SK-N-SH (cell line): ENCODE results near the gene LDAH. TPM values are rescaled to one million over a fixed set of nuclear protein-coding genes. Genes with fewer than 3 reads are reported as not detected.

ENCODE experiments used
- CTCF ChIA-PET: fragments of 300-600, 350-600 bp; formaldehyde crosslinking; extraction: SDS; loops from one replicate; lab custom pipeline; 2021; lab: Yijun Ruan, JAX
- POLR2A ChIA-PET: fragments of 350-600 bp; sonication (Branson Sonifier 250); formaldehyde crosslinking; extraction: SDS; loops from one replicate; lab custom pipeline; 2020; ENCODE audit warnings: antibody characterized with exemption, inconsistent platforms; lab: Yijun Ruan, JAX
- DNase-seq: peaks from one replicate; pipeline ENCODE4 v3.0.0; 2012
- H2AFZ ChIP-seq: fragments of 200-600 bp; sonication (generic); 2 replicates; pipeline ENCODE4 v1.8.1; 2016; ENCODE audit warnings: antibody characterized with exemption, mild to moderate bottlenecking, low read depth
- H3F3A ChIP-seq: fragments of 200-600 bp; sonication (generic); replicated peaks from 2 replicates; pipeline ENCODE3; 2016; ENCODE audit warnings: antibody characterized with exemption, mild to moderate bottlenecking; ENCODE audit not compliant: insufficient read depth
- H3K27ac ChIP-seq, 2 experiments: fragments of 200-500 bp in 1 of 2; fragments of 200-600 bp in 1 of 2; sonication (Bioruptor generic) in 1 of 2; sonication (generic), shearing (Covaris generic) in 1 of 2; 2 replicates each; pipeline versions ENCODE4 v1.5.1 to v1.6.1; 2014 to 2016; ENCODE audit warnings: low read depth in 2 of 2, inconsistent platforms in 1 of 2, low read length in 1 of 2, mild to moderate bottlenecking in 1 of 2, mixed read lengths in 1 of 2
- H3K27me3 ChIP-seq: fragments of 200-600 bp; sonication (generic), shearing (Covaris generic); 2 replicates; pipeline ENCODE4 v1.6.1; 2016; ENCODE audit warnings: mixed run types; ENCODE audit not compliant: insufficient read depth
- H3K36me3 ChIP-seq, 2 experiments: fragments of 200-500 bp in 1 of 2; fragments of 200-600 bp in 1 of 2; sonication (Bioruptor generic) in 1 of 2; sonication (generic) in 1 of 2; replicated peaks in 1 of 2; 2 replicates each; pipeline versions ENCODE3 to v1.5.1; 2014 to 2016; ENCODE audit warnings: low read length in 1 of 2, mild to moderate bottlenecking in 1 of 2; ENCODE audit not compliant: insufficient read depth in 2 of 2, control insufficient read depth in 1 of 2
- H3K4me1 ChIP-seq, 2 experiments: fragments of 200-500 bp in 1 of 2; fragments of 200-600 bp in 1 of 2; sonication (Bioruptor generic) in 1 of 2; sonication (generic), shearing (Covaris generic) in 1 of 2; 2 replicates each; pipeline versions ENCODE4 v1.5.1 to v1.6.1; 2014 to 2016; ENCODE audit warnings: low read depth in 1 of 2, low read length in 1 of 2, mixed run types in 1 of 2; ENCODE audit not compliant: insufficient read depth in 2 of 2, control insufficient read depth in 1 of 2
- H3K4me2 ChIP-seq: fragments of 200-600 bp; sonication (generic), shearing (Covaris generic); 2 replicates; pipeline ENCODE4 v1.6.1; 2017; ENCODE audit warnings: mixed run types
- H3K4me3 ChIP-seq, 2 experiments: fragments of 200-500 bp in 1 of 2; fragments of 200-600 bp in 1 of 2; sonication (Bioruptor generic) in 1 of 2; sonication (generic), shearing (Covaris generic) in 1 of 2; 2 replicates each; pipeline versions ENCODE4 v1.5.1 to v1.8.1; 2014 to 2016; ENCODE audit warnings: low read depth in 2 of 2, inconsistent platforms in 1 of 2, low read length in 1 of 2, mild to moderate bottlenecking in 1 of 2, mixed read lengths in 1 of 2, moderate library complexity in 1 of 2
- H3K79me2 ChIP-seq: fragments of 200-600 bp; sonication (generic); 2 replicates; pipeline ENCODE4 v1.8.1; 2017; ENCODE audit warnings: mild to moderate bottlenecking; ENCODE audit not compliant: insufficient read depth
- H3K9ac ChIP-seq: fragments of 200-600 bp; sonication (generic); 2 replicates; pipeline ENCODE4 v1.6.1; 2017; ENCODE audit warnings: mixed run types
- H3K9me2 ChIP-seq: fragments of 200-600 bp; sonication (generic); 2 replicates; pipeline ENCODE4 v1.6.1; 2017; ENCODE audit warnings: mixed run types
- H3K9me3 ChIP-seq: fragments of 200-600 bp; sonication (generic); 2 replicates; pipeline ENCODE4 v1.6.1; 2017; ENCODE audit warnings: mixed run types, mild to moderate bottlenecking, moderate library complexity
- H4K20me1 ChIP-seq: fragments of 200-600 bp; sonication (generic); 2 replicates; pipeline ENCODE4 v1.6.1; 2017; ENCODE audit warnings: mild to moderate bottlenecking, mixed run types; ENCODE audit not compliant: insufficient read depth
- CHD2 ChIP-seq: fragments of 150-350 bp; IDR thresholded peaks from 2 replicates; pipeline ENCODE4 v1.6.1; 2018; ENCODE audit warnings: low read length; ENCODE audit not compliant: partially characterized antibody
- CTCF ChIP-seq: fragments of 200-600 bp; sonication (generic); IDR thresholded peaks from 2 replicates; pipeline ENCODE4 v1.6.1; 2017; ENCODE audit warnings: antibody characterized with exemption, mild to moderate bottlenecking, moderate library complexity
- ELF1 ChIP-seq: IDR thresholded peaks from 2 replicates; pipeline ENCODE4 v1.4.0; 2012
- EP300 ChIP-seq, 2 experiments: IDR thresholded peaks; 2 replicates each; pipeline versions ENCODE4 v1.4.0 to v1.6.1; 2012; ENCODE audit warnings: borderline replicate concordance in 1 of 2, low read depth in 1 of 2, low read length in 1 of 2
- FOSL2 ChIP-seq: IDR thresholded peaks from 2 replicates; pipeline ENCODE4 v1.4.0; 2012; ENCODE audit warnings: low read depth, mild to moderate bottlenecking, moderate library complexity, borderline replicate concordance
- FOXJ3 ChIP-seq: sonication (generic); formaldehyde crosslinking; IDR thresholded peaks from 2 replicates; pipeline ENCODE4 v1.5.1; 2020; ENCODE audit warnings: mild to moderate bottlenecking, missing genetic modification reagents
- FOXM1 ChIP-seq: IDR thresholded peaks from 2 replicates; pipeline ENCODE4 v1.4.0; 2012; ENCODE audit warnings: low read depth, mild to moderate bottlenecking
- GABPA ChIP-seq: IDR thresholded peaks from 2 replicates; pipeline ENCODE4 v1.4.0; 2012; ENCODE audit warnings: low read depth, mild to moderate bottlenecking
- GATA2 ChIP-seq: sonication (generic); formaldehyde crosslinking; IDR thresholded peaks from 2 replicates; pipeline ENCODE4 v1.5.0; 2020; ENCODE audit warnings: mild to moderate bottlenecking, missing genetic modification reagents
- JUND ChIP-seq: IDR thresholded peaks from 2 replicates; pipeline ENCODE4 v1.4.0; 2012
- MEF2A ChIP-seq: IDR thresholded peaks from 2 replicates; pipeline ENCODE4 v1.4.0; 2012; ENCODE audit warnings: low read depth, borderline replicate concordance
- NFIC ChIP-seq: IDR thresholded peaks from 2 replicates; pipeline ENCODE4 v1.4.0; 2012; ENCODE audit warnings: borderline replicate concordance
- NRF1 ChIP-seq: IDR thresholded peaks from 2 replicates; pipeline ENCODE4 v1.6.1; 2012; ENCODE audit warnings: low read depth, mild to moderate bottlenecking, low read length
- PBX3 ChIP-seq: IDR thresholded peaks from 2 replicates; pipeline ENCODE4; 2012
- POLR2AphosphoS5 ChIP-seq: IDR thresholded peaks from 2 replicates; pipeline ENCODE4 v1.6.1; 2012; ENCODE audit warnings: low read depth, low read length
- RAD21 ChIP-seq: IDR thresholded peaks from 2 replicates; pipeline ENCODE4 v1.6.1; 2012; ENCODE audit warnings: mild to moderate bottlenecking, low read length
- RCOR1 ChIP-seq: fragments of 150-350 bp; IDR thresholded peaks from 2 replicates; pipeline ENCODE4 v1.6.1; 2017; ENCODE audit warnings: antibody characterized with exemption, low read length
- RFX5 ChIP-seq: IDR thresholded peaks from 2 replicates; pipeline ENCODE4 v1.6.1; 2012; ENCODE audit warnings: mild to moderate bottlenecking, improper control_type of control experiment, low read length
- USF1 ChIP-seq: IDR thresholded peaks from 2 replicates; pipeline ENCODE4 v1.4.0; 2012; ENCODE audit warnings: low read depth, borderline replicate concordance
- YY1 ChIP-seq: IDR thresholded peaks from 2 replicates; pipeline ENCODE4 v1.4.0; 2012; ENCODE audit warnings: low read depth, mild to moderate bottlenecking
- WGBS: methylation state at CpG from one replicate; pipeline ENCODE4 v1.1.6; 2017; ENCODE audit warnings: low lambda C conversion rate; 5-methylcytosine and 5-hydroxymethylcytosine counted together
- polyA plus RNA-seq, 3 experiments: library from polyadenylated mRNA; depleted of rRNA; stranded (reverse); fragments of >200 nt; gene quantifications; 2 replicates each; pipeline ENCODE4 v1.2.3, GENCODE V29; 2012
- TF ChIP-seq, protein P1 (sequence below): fragments of 150-350 bp; IDR thresholded peaks from 2 replicates; pipeline ENCODE4 v1.6.1; 2016; ENCODE audit warnings: mild to moderate bottlenecking, low read depth, low read length

The LDAH gene
- polyA plus RNA-seq, 1 of the 3 experiments (the other 2 are of a cell fraction), result 12.7 TPM

GRCh38 chr2:20704886-20705285, 118.0 kb downstream of the LDAH start:
- POLR2A ChIA-PET, result no interaction called here
- 95% methylated on average over 1 of the region's 1 CpG for WGBS
- no peak overlapping the region for H3K4me2 ChIP-seq

GRCh38 chr2:20702563-20702962, 120.3 kb downstream of the LDAH start:
- Histone ChIP-seq H3F3A (peaks cover 3% of the 10 kb centered on the region), H3K4me1 (peaks cover 0 to 14% of the 10 kb centered on the region in 2 experiments; a peak in 2 of 4 replicates), H3K4me3 (no peak overlapping the region), H3K36me3 (peaks cover 6 to 30% of the 10 kb centered on the region in 2 experiments), H2AFZ (no peak overlapping the region), H3K27ac (no peak overlapping the region), H4K20me1 (no peaks in the 10 kb centered on the region), H3K79me2 (no peaks in the 10 kb centered on the region), H3K4me2 (no peak overlapping the region), H3K27me3 (no peaks in the 10 kb centered on the region), H3K9me2 (no peaks in the 10 kb centered on the region), H3K9ac (no peak overlapping the region), H3K9me3 (no peaks in the 10 kb centered on the region)
- no peak for DNase-seq
- WGBS, result 98% methylated on average over 5 of the region's 5 CpGs
- CTCF ChIA-PET, result no interaction called here
- POLR2A ChIA-PET, result no interaction called here
- TF ChIP-seq NFIC (no peak), JUND (no peak), RCOR1 (no peak), FOXJ3 (CRISPR knock-in tag) (no peak), USF1 (no peak), ELF1 (no peak), EP300 (IDR thresholded peaks at IDR 0.05; ENCODE audit: borderline replicate concordance in 1 of 2, low read depth in 1 of 2, low read length in 1 of 2) (no peak), CTCF (no peak), MEF2A (no peak), POLR2AphosphoS5 (no peak), RFX5 (no peak), PBX3 (no peak), FOSL2 (no peak), NRF1 (no peak)

More at GRCh38 chr2:20704886-20705285, 118.0 kb downstream of the LDAH start:
- Histone ChIP-seq H3F3A (no peaks in the 10 kb centered on the region), H3K9me3 (no peaks in the 10 kb centered on the region), H4K20me1 (no peaks in the 10 kb centered on the region), H3K36me3 (peaks cover 7 to 22% of the 10 kb centered on the region in 2 experiments), H3K27ac (no peak overlapping the region), H2AFZ (no peak overlapping the region), H3K9ac (no peak overlapping the region), H3K4me3 (no peak overlapping the region), H3K4me1 (peaks cover 0 to 2% of the 10 kb centered on the region in 2 experiments; a peak in 1 of 4 replicates), H3K79me2 (no peaks in the 10 kb centered on the region), H3K9me2 (no peaks in the 10 kb centered on the region), H3K27me3 (no peaks in the 10 kb centered on the region)
- CTCF ChIA-PET, result interaction anchor here (1.0 to 1.5 kb wide), 2 partner anchors 43 to 87 kb away, joined by 3 read pairs; no protein-coding TSS in a partner anchor
- DNase-seq, result no peak
- TF ChIP-seq FOXM1 (no peak), YY1 (no peak), GABPA (no peak), CHD2 (no peak), GATA2 (CRISPR knock-in tag) (no peak), POLR2AphosphoS5 (no peak), RAD21 (no peak), NRF1 (no peak), CTCF (no peak), MEF2A (no peak), FOSL2 (no peak)
- TF ChIP-seq, protein P1, sequence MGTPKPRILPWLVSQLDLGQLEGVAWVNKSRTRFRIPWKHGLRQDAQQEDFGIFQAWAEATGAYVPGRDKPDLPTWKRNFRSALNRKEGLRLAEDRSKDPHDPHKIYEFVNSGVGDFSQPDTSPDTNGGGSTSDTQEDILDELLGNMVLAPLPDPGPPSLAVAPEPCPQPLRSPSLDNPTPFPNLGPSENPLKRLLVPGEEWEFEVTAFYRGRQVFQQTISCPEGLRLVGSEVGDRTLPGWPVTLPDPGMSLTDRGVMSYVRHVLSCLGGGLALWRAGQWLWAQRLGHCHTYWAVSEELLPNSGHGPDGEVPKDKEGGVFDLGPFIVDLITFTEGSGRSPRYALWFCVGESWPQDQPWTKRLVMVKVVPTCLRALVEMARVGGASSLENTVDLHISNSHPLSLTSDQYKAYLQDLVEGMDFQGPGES, result no peak
